ENCODE measurements around the gene CLEC1A.

CLEC1A gene

GRCh38 chr12:10098791-10099190 is at the start of gene CLEC1A:
CLEC1A (minus strand) TSS chr12:10098985; CDS start chr12:10098922, 63 bp downstream.
- no peak for DNase-seq

- DNase-seq = no peak
Measured at GRCh38 chr12:10147714-10148403, 49.1 kb upstream of the CLEC1A start.

- peak; percentile 44 for DNase-seq
Measured at GRCh38 chr12:10142976-10143589, 44.3 kb upstream of the CLEC1A start.

GRCh38 chr12:10140001-10140400 is 41.2 kb upstream of the CLEC1A start:
- DNase-seq = peak; percentile 25

- no peak for DNase-seq
Measured at GRCh38 chr12:10136637-10137205, 37.9 kb upstream of the CLEC1A start.

GRCh38 chr12:10135126-10135525 is 36.3 kb upstream of the CLEC1A start:
- DNase-seq = no peak

GRCh38 chr12:10132850-10133370 is 34.1 kb upstream of the CLEC1A start:
- no peak for DNase-seq

- DNase-seq = no peak
Measured at GRCh38 chr12:10131111-10131690, 32.4 kb upstream of the CLEC1A start.

- no peak for DNase-seq
Measured at GRCh38 chr12:10130042-10130441, 31.3 kb upstream of the CLEC1A start, which contains the start of gene CLEC7A. CLEC7A (minus strand) TSS chr12:10130199; CDS start chr12:10130082, 117 bp downstream.

- no peak for DNase-seq
Measured at GRCh38 chr12:10128687-10129086, 29.9 kb upstream of the CLEC1A start.

GRCh38 chr12:10126413-10126812 is 27.6 kb upstream of the CLEC1A start:
- no peak for DNase-seq

- no peak for DNase-seq
Measured at GRCh38 chr12:10122689-10123088, 23.9 kb upstream of the CLEC1A start.

GRCh38 chr12:10121278-10121677 is 22.5 kb upstream of the CLEC1A start:
- DNase-seq = no peak

GRCh38 chr12:10119066-10119465 is 20.3 kb upstream of the CLEC1A start:
- DNase-seq = peak; percentile 13

GRCh38 chr12:10115890-10116289 is 17.1 kb upstream of the CLEC1A start:
- no peak for DNase-seq

- DNase-seq = no peak
Measured at GRCh38 chr12:10115311-10115710, 16.5 kb upstream of the CLEC1A start.

GRCh38 chr12:10113920-10114319 is 15.1 kb upstream of the CLEC1A start:
- DNase-seq = no peak

GRCh38 chr12:10113075-10113474 is 14.3 kb upstream of the CLEC1A start:
- no peak for DNase-seq

GRCh38 chr12:10111451-10111850 is 12.7 kb upstream of the CLEC1A start:
- DNase-seq = no peak

- DNase-seq = no peak
Measured at GRCh38 chr12:10110256-10110844, 11.6 kb upstream of the CLEC1A start.

GRCh38 chr12:10102322-10102721 is 3.5 kb upstream of the CLEC1A start:
- no peak for DNase-seq

- no peak for DNase-seq
Measured at GRCh38 chr12:10101648-10102220, 2.9 kb upstream of the CLEC1A start.

- DNase-seq = peak; percentile 45
Measured at GRCh38 chr12:10101042-10101579, 2.3 kb upstream of the CLEC1A start.

All from NCI-H226 (cell line).